NCI-H2196 (cell line): ENCODE data around the gene EID2B.

Source experiments
- DNase-seq: peaks from one replicate; lab custom pipeline; 2025; ENCODE audit not compliant: unreplicated experiment; lab: John Stamatoyannopoulos, UW

Gene EID2B

DNA sequence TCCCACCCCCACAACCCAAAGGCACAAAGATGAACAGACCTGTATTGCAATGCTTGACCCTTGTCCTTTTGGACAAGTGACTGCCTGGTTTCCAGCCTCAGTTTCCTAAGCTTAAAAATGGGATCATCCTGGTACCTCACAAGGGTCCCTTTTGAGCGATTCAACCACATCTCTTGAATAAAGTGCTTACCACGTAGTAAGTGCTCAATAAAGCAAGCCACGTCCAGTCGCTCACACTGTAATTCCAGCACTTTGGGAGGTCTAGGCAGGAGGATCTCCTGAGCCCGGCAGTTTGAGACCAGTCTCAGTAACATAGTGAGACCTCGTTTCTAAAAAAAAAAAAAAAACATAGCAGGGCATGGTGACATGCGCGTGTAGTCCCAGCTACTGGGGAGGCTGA is 32.7 kb downstream of the EID2B start:
- no peak for DNase-seq

DNA sequence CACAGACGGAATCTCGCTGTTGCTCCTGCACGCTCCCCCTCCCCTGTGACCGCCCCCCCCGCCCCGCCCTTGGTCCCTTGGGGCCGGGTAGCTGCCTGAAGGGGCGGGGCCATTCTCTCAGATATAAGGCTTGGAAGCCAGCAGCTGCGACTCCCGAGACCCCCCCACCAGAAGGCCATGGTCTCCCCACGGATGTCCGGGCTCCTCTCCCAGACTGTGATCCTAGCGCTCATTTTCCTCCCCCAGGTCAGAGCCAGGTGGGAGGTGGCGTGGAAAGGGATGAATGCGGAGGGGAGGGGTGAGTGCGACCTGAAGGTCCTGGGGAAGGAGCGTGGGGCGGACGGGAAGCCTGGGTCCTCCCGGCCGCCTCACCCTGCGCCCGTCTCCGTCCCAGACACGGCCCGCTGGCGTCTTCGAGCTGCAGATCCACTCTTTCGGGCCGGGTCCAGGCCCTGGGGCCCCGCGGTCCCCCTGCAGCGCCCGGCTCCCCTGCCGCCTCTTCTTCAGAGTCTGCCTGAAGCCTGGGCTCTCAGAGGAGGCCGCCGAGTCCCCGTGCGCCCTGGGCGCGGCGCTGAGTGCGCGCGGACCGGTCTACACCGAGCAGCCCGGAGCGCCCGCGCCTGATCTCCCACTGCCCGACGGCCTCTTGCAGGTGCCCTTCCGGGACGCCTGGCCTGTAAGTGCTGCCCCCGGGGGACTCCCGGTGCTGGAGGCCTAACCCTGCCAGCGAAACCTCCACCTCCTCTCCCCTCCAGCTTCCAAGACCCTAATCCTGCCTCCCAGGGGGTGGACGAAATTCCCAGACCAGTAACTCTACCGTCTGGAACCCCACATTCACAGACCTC is 33.6 kb downstream of the EID2B start, which contains the start of gene DLL3:
DLL3 (plus strand) TSS at position 150 of the 845 bp plus-strand sequence; CDS start at position 178, 28 bp downstream.
- peak; percentile 61 for DNase-seq

DNA sequence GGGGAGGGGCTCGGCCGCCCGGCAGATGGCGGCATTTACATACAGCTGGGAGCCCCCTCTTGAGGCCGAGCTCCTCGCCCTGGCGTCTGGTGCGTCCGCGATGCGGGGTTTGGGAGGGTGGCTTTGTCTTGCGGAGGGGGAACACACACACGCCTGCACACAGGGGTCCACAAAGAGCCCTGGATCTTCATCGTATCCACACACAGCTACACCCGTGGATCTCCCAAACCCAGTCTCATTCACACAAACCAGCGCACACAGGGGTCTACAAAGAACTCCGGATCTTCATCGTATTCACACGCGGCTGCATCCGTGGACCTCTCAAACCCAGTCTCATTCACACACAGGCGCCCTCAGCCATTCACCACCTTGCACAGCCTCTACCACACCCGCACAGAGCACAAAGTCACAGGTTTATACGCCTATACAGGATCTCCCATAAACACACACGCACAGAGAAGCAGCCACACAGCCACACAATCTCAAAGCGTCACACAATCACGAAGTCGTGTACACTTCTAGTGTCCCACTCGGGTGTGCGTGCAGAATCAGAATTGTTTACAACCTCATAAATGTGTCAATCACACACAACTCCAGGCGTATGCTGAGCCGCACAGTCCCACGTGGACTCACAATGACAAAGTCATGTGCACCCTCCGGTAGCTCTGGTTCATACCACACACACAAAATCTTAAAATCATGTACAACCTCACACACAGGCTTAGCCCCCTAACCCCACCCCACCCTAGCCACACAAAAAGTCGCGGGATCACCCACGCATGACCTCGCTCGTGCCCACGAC is 34.5 kb downstream of the EID2B start:
- peak; percentile 84 for DNase-seq

DNA sequence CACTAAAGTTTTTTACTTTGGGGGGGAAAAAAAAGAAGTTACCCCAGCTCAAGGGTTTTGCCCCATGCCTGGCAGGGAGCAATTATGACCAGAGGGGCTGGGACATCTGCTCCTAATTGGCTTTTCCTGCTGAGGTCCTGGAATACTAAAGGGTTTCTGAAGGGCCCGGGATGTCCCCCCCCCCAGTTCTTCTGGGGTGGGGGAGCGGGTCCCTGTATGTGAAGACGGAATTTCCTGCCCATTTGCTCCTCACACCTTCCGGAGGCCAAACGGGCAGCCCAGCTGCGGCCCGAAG is 35.0 kb downstream of the EID2B start:
- no peak for DNase-seq

DNA sequence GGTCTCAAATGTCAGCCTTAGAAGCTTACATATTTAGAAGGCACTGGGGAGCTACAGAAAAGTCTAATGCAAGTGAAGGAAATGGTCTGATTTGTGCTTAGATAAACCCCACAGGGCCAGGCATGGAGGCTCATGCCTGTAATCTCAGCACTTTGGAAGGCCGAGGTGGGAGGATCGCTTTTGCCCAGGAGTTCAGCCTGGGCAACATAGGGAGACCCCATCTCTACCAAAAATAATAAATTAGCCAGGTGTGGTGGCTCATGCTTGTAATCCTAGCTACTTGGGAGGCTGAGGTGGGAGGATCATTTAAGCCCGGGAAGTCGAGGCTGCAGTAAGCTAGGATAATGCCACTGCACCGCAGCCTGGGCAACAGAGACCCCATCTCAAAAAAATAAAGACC is 36.6 kb downstream of the EID2B start:
- no peak for DNase-seq

DNA sequence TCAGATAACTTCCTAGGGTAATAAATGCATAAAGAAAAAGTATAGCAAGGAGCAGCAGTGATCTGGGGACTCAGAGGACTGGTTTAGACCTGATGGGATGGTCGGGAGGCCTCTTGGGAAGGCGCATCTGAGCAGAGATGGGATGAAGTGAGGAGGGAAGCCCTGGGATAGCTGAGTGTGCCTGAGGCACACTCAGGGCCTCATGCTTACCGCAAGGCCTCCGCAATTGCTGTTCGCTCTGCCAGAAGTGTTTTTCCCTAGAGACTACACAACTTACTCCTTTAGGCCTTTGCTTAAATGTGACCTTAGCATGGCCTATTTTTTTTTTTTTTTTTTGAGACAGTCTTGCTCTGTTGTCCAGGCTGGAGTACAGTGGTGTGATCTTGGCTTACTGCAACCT is 38.0 kb downstream of the EID2B start:
- no peak for DNase-seq

DNA sequence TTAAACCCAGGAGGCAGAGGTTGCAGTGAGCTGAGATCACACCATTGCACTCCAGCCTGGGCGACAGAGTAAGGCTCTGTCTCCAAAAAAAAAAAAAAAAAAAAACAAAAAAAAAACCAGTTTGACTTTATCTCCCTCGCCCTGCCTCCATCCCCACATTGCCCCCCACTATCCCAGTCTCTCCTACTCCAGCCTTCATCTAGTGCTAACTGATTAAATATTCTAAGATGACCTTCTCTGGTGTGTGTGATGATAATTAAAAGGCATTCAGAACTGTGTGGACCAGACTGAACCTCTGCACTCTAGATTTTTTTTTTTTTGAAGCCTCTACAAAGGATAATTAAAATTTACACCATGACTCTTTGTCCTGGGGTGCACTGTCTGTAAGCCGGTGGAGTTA is 39.9 kb downstream of the EID2B start:
- no peak for DNase-seq

DNA sequence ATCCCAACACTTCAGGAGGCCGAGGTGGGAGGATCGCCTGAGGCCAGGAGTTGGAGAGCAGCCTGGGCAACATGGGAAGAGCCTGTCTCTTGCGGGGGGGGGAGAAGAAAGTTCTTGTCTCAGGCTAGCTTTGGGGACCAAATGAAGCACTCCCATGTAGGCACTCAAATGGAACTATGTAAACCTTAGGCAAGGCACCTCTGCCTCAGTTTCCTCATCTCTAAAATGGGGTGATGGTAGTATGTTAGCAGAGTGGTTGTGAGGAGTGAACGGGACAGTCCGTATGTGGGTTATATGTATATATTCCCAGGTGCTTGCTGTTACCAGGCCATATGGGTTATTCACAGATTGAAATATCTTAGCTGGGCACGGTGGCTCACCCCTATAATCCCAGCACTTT is 40.4 kb downstream of the EID2B start:
- DNase-seq = no peak

DNA sequence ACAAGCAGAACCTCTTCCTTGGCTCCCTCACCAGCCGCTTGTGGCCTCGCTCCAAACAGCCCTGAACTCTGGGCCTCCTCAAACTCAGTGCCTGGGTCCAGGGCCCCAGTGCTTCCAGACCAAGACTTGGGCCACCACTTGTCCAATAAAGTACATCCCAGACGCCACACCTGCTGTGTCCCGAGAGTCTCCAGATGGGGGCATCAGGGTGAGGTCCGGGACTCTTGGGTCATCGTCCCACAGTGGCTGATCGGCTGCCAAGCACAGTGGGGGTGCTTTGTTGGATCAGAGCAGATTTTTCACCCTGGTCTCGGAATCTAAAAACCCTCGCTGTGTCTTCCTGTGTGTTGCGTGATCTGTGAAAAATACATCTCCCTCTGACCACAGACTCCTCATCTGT is 42.9 kb downstream of the EID2B start:
- DNase-seq = no peak

DNA sequence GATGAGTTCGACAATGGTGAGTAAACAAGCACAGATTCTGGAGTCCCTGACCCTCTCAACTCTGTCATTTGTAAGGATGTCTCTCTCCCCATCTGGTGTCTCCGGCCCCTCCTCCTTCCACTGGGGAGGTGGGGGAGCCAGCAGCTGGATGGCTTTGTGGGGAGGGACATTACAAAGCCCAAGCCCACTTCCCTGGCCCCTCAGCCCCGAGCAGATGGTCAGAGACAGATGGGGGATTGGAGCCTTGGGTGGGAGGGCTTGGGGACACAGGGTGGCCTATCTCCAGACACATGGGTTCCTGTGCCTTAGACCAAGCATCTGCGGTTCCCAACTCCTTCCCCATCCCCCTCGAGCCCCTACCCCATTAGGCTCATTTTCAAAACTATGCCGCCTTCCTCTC is 49.5 kb downstream of the EID2B start:
- DNase-seq = no peak

DNA sequence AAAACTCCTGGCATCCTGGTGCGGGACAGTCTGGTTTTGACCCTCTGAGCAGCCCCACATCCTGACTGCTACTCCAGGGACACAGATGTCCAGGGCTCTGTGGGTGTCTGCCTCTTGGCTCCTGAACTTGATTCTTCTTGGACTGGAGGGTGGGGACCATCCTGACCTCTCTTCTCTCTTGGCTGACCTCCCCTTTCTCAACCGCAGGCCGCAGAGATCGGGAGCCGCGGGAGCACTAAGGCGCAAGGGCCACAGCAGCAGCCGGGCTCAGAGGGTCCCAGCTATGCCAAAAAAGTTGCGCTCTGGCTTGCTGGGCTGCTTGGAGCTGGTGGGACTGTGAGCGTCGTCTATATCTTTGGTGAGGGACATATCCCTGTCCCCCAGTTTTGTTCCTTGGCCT is 51.0 kb downstream of the EID2B start:
- no peak for DNase-seq

DNA sequence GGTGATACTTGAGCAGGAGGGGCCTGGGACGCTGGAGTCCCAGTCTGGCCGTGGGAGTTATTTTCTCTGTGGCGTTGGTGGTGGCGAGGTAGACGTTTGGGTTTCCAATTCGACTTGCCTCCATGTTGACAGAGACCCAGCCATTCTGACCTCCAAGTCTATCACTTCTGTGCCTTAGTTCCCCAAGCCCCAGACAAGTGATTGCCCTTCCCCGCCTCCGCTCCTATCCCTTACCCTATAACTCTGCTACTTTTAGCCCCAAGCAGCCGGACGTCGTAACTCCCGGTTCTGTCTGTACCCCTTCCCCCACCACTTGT is 51.5 kb downstream of the EID2B start:
- no peak for DNase-seq
